K562 (cell line): Measurements from ENCODE around the gene CAMK2D. TPM values are rescaled to one million over a fixed set of nuclear protein-coding genes. Genes with fewer than 3 reads are reported as not detected.
"Not testable (repeated sequence)": the region's sequence is repeated elsewhere in the genome, so short reads cannot be mapped to it uniquely, and the experiment has no call there.

Experiments used
- ATAC-seq: fragments of 200-7000 bp; cut with Tn5 transposase; 3 replicates; pipeline ENCODE4 v1.9.1; 2020; ENCODE audit warnings: moderate library complexity
- BruUV-seq: library from RNA; stranded (reverse); fragments of 400-500 nt; replicated peaks from 2 replicates; lab custom pipeline; 2021; lab: Mats Ljungman, UMichigan
- CTCF ChIA-PET: fragments of 300-600 bp; formaldehyde crosslinking; extraction: SDS; loops from one replicate; lab custom pipeline; 2021; ENCODE audit warnings: low intra/inter-chr PET ratio; lab: Yijun Ruan, JAX
- POLR2A ChIA-PET: fragments of 300-600, 350-650 bp; sonication (Branson Sonifier 250); formaldehyde crosslinking; extraction: SDS; loops from one replicate; lab custom pipeline; 2021; ENCODE audit warnings: antibody characterized with exemption, inconsistent platforms; lab: Yijun Ruan, JAX
- DNase-seq, 4 experiments: peaks; one replicate each; pipeline versions ENCODE4 v3.0.0 to v3.0.0-alpha.2; 2011 to 2018; ENCODE audit warnings: low spot score in 3 of 4, mixed read lengths in 3 of 4; ENCODE audit errors: extremely low read depth in 1 of 4
- FAIRE-seq: peaks from 2 replicates; lab custom pipeline; 2011; peaks lifted over from hg19 to GRCh38; lab: Jason Lieb, UNC
- H2AFZ ChIP-seq: 2 replicates; pipeline ENCODE4 v1.6.0; 2011; ENCODE audit warnings: low read depth, low read length, control low read depth, inconsistent platforms
- H3K27ac ChIP-seq: fragments of 200-600 bp; 3 replicates; pipeline ENCODE4 v1.8.0; 2011; ENCODE audit warnings: low read depth, mild to moderate bottlenecking, control low read depth, inconsistent platforms, low read length, moderate library complexity, mixed read lengths; ENCODE audit errors: extremely low read depth
- H3K27me3 ChIP-seq, 2 experiments: fragments of 300-600 bp in 1 of 2; 2 replicates in 1 of 2; 3 replicates in 1 of 2; pipeline versions ENCODE4 v1.6.0 to v1.8.0; 2011; ENCODE audit warnings: inconsistent platforms in 2 of 2, low read length in 2 of 2, mild to moderate bottlenecking in 1 of 2, mixed read lengths in 1 of 2, moderate library complexity in 1 of 2; ENCODE audit not compliant: control insufficient read depth in 2 of 2, insufficient read depth in 2 of 2
- H3K36me3 ChIP-seq: fragments of 300-600 bp; 3 replicates; pipeline ENCODE4 v1.8.0; 2011; ENCODE audit warnings: mild to moderate bottlenecking, low read length, inconsistent platforms; ENCODE audit not compliant: control insufficient read depth, insufficient read depth
- H3K4me1 ChIP-seq, 2 experiments: fragments of 200-600 bp in 1 of 2; replicated peaks in 1 of 2; 2 replicates in 1 of 2; 3 replicates in 1 of 2; pipeline versions ENCODE4 v1.5.1 to v1.8.0; 2011; ENCODE audit warnings: inconsistent platforms in 2 of 2, low read length in 2 of 2, mild to moderate bottlenecking in 1 of 2, mixed read lengths in 1 of 2, moderate library complexity in 1 of 2; ENCODE audit not compliant: control insufficient read depth in 2 of 2, insufficient read depth in 2 of 2
- H3K4me2 ChIP-seq: 2 replicates; pipeline ENCODE4 v1.6.1; 2011; ENCODE audit warnings: low read length, control low read depth, inconsistent platforms, mixed read lengths; ENCODE audit not compliant: insufficient read depth
- H3K4me3 ChIP-seq: fragments of 200-600 bp; sonication (generic), shearing (Covaris generic); 2 replicates; pipeline ENCODE4 v1.5.1; 2016; ENCODE audit warnings: control low read depth, inconsistent platforms
- H3K79me2 ChIP-seq: fragments of 200-600 bp; 3 replicates; pipeline ENCODE4 v1.8.0; 2011; ENCODE audit warnings: low read length, inconsistent platforms; ENCODE audit not compliant: control insufficient read depth, insufficient read depth
- H3K9ac ChIP-seq, 2 experiments: 2 replicates each; pipeline versions ENCODE4 v1.6.0 to v1.6.1; 2011; ENCODE audit warnings: low read depth in 2 of 2, low read length in 2 of 2, control low read depth in 1 of 2, inconsistent platforms in 1 of 2, mild to moderate bottlenecking in 1 of 2, mixed read lengths in 1 of 2; ENCODE audit not compliant: insufficient read depth in 1 of 2
- H3K9me1 ChIP-seq: one replicate; pipeline ENCODE4 v1.6.0; 2011; ENCODE audit warnings: inconsistent platforms, mild to moderate bottlenecking, low read length, moderate library complexity; ENCODE audit not compliant: control insufficient read depth, insufficient read depth
- H3K9me3 ChIP-seq: replicated peaks from 2 replicates; pipeline ENCODE4 v1.5.1; 2011; ENCODE audit warnings: low read depth, low read length, inconsistent platforms; ENCODE audit not compliant: control insufficient read depth, insufficient read depth
- H4K20me1 ChIP-seq: replicated peaks from 2 replicates; pipeline ENCODE4 v1.6.1; 2011; ENCODE audit warnings: low read length, inconsistent platforms, mixed read lengths; ENCODE audit not compliant: control insufficient read depth, insufficient read depth
- RBM39 ChIP-seq: fragments of 200-400 bp; formaldehyde crosslinking; optimal IDR thresholded peaks from 2 replicates; pipeline ENCODE3; 2018; ENCODE audit warnings: low read depth, low read length
- RUNX1 ChIP-seq: sonication (generic); IDR thresholded peaks from 2 replicates; pipeline ENCODE4 v1.6.1; 2016; ENCODE audit warnings: antibody characterized with exemption, low read depth
- SRSF9 ChIP-seq: fragments of 200-400 bp; formaldehyde crosslinking; IDR thresholded peaks from 2 replicates; pipeline ENCODE4 v1.6.1; 2017; ENCODE audit warnings: low read depth, low read length, borderline replicate concordance
- ZNF407 ChIP-seq: fragments of 450-650 bp; IDR thresholded peaks from 2 replicates; pipeline ENCODE4 v1.6.1; 2016; ENCODE audit warnings: low read depth
- ZNF668 ChIP-seq: fragments of 250-450 bp; sonication (Bioruptor Pico); IDR thresholded peaks from 2 replicates; pipeline ENCODE4 v1.8.0; 2022; ENCODE audit warnings: mild to moderate bottlenecking, inconsistent platforms
- ZSCAN29 ChIP-seq: fragments of 450-650 bp; IDR thresholded peaks from 2 replicates; pipeline ENCODE4 v1.6.1; 2017
- WGBS: fragments of 100-300 bp; shearing (Covaris generic); methylation state at CpG from one replicate; pipeline ENCODE4 v1.1.6; 2016; ENCODE audit warnings: low coverage, mixed read lengths; ENCODE audit not compliant: insufficient coverage; ENCODE audit errors: missing lambda C conversion rate; 5-methylcytosine and 5-hydroxymethylcytosine counted together
- in situ Hi-C: fragments of 300-500 bp; cut with MboI; formaldehyde crosslinking; loops from 4 replicates; pipeline ENCODE4 v1.15.0; 2018; ENCODE audit warnings: inconsistent platforms, mixed read lengths
- intact Hi-C: fragments of 100-400 bp; cut with micrococcal nuclease; formaldehyde crosslinking; loops from 2 replicates; pipeline ENCODE4 v1.14.2; 2022
- polyA plus RNA-seq, 8 experiments: library from polyadenylated mRNA; depleted of rRNA in 4 of 8; stranded (reverse) in 5 of 8; unstranded in 3 of 8; fragments of >200 nt; fragmentation: Nextera tagmentation in 2 of 8; fragmentation: Illumina TruSeq in 1 of 8; extraction: Ambion mirVana in 2 of 8; extraction: Trizol in 1 of 8; gene quantifications; 2 replicates each; pipeline versions ENCODE4 v1.2.1 to v1.2.3, GENCODE V29; 2011 to 2014; ENCODE audit warnings: inconsistent platforms in 1 of 8, missing spikeins in 1 of 8
- total RNA-seq, 7 experiments: library from RNA; depleted of rRNA in 6 of 7; stranded (reverse); fragments of >200 nt in 6 of 7; fragmentation: Illumina TruSeq in 2 of 7; extraction: Trizol in 2 of 7; gene quantifications; 2 replicates each; pipeline versions ENCODE4 v1.2.1 to v1.2.3, GENCODE V29; 2011 to 2021; ENCODE audit warnings: low replicate concordance in 1 of 7
- TF ChIP-seq, protein P1 (sequence below): sonication (generic); formaldehyde crosslinking; IDR thresholded peaks from 2 replicates; pipeline ENCODE4 v1.8.0; 2022; ENCODE audit warnings: mild to moderate bottlenecking, low read depth, missing genetic modification reagents

CAMK2D gene
- total and polyA plus RNA-seq, 9 of the 15 experiments (the other 6 are each of a cell fraction or from before 2014, with no cell fraction given) = 0.01 to 0.33 (median 0.04) TPM; not detected in 2

DNA sequence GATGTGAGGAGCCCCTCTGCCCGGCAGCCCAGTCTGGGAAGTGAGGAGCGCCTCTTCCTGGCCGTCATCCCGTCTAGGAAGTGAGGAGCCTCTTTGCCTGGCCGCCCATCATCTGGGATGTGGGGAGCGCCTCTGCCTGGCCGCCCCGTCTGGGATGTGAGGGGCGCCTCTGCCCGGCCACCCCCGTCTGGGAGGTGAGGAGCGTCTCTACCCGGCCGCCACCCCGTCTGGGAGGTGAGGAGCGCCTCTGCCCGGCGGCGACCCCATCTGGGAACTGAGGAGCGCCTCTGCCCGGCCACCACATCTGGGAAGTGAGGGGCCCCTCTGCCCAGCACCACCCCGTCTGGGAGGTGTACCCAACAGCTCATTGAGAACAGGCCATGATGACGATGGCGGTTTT lies 34.8 kb upstream of the CAMK2D start:
- H3K27ac ChIP-seq, POLR2A ChIA-PET, intact Hi-C loops, in situ Hi-C loops, H3K9me3 ChIP-seq, CTCF ChIA-PET, H2AFZ ChIP-seq, H3K27me3 ChIP-seq, DNase-seq, H3K79me2 ChIP-seq, H3K4me2 ChIP-seq, ATAC-seq, FAIRE-seq, H3K36me3 ChIP-seq, H3K4me3 ChIP-seq, H3K9me1 ChIP-seq, H3K9ac ChIP-seq, BruUV-seq, H3K4me1 ChIP-seq, H4K20me1 ChIP-seq: not testable (repeated sequence)
- whole genome bisulfite sequencing = 0% methylated on average over 3 of the region's 24 CpGs

DNA sequence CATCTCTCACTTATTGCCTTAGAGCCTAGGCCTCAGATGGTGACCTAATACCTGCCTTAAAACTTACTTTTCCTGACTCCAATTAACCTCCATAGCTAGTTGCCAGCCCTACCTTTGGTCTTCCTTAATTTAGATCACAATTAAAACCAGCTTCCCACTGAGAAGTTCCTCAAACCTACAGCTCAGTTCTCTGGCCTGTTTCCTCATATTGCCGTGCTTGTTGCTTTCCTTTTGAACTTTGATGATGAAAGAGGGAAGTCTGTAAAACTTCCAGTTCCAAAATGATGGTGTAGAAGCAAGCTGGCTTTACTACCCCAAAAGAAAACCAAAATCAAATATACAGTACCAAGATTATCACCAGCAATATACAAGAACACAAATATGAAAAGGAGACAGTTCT lies 28.9 kb upstream of the CAMK2D start:
- BruUV-seq = no TSS peak
- H3K9me3 ChIP-seq = no peaks in the 10 kb centered on the region
- in situ Hi-C loops = no loop called here
- ChIA-PET CTCF (no interaction called here), POLR2A (no interaction called here)
- no peaks in the 10 kb centered on the region for H3K9me1 ChIP-seq
- DNase-seq (no peak), FAIRE-seq (no peak), ATAC-seq (no peak)
- H3K79me2 ChIP-seq = no peaks in the 10 kb centered on the region
- H3K27ac ChIP-seq = no peak overlapping the region
- no peak overlapping the region for H2AFZ ChIP-seq
- WGBS = 7% methylated on average over 1 of the region's 1 CpG
- H3K9ac ChIP-seq = no peak overlapping the region
- TF ChIP-seq ZSCAN29 (no peak), ZNF668 (CRISPR knock-in tag) (no peak), RBM39 (no peak), RUNX1 (no peak), ZNF407 (no peak), SRSF9 (no peak)
- TF ChIP-seq, protein P1, sequence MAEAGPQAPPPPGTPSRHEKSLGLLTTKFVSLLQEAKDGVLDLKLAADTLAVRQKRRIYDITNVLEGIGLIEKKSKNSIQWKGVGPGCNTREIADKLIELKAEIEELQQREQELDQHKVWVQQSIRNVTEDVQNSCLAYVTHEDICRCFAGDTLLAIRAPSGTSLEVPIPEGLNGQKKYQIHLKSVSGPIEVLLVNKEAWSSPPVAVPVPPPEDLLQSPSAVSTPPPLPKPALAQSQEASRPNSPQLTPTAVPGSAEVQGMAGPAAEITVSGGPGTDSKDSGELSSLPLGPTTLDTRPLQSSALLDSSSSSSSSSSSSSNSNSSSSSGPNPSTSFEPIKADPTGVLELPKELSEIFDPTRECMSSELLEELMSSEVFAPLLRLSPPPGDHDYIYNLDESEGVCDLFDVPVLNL (CRISPR knock-in tag) = no peak
- H3K36me3 ChIP-seq = no peaks in the 10 kb centered on the region
- H3K4me2 ChIP-seq = no peak overlapping the region
- H4K20me1 ChIP-seq = no peaks in the 10 kb centered on the region
- intact Hi-C loops = no loop called here
- no peaks in the 10 kb centered on the region for H3K4me1 ChIP-seq
- no peak overlapping the region for H3K4me3 ChIP-seq
- no peaks in the 10 kb centered on the region for H3K27me3 ChIP-seq
